Nephron progenitor cell (in vitro differentiated cells): Measurements from ENCODE around the gene CTAGE1.

Source experiments
- DNase-seq: peaks from one replicate; pipeline ENCODE4 v3.0.0; 2021
- H3K27ac Mint-ChIP-seq: 2 replicates; pipeline ENCODE4 v1.8.0; 2021; ENCODE audit warnings: mild to moderate bottlenecking, moderate library complexity, mixed read lengths
- H3K27me3 Mint-ChIP-seq: 2 replicates; pipeline ENCODE4 v1.8.0; 2021; ENCODE audit warnings: mild to moderate bottlenecking, low read depth, mixed read lengths; ENCODE audit not compliant: poor library complexity
- H3K36me3 Mint-ChIP-seq: 2 replicates; pipeline ENCODE4 v1.8.0; 2021; ENCODE audit warnings: low read depth, mixed read lengths
- H3K4me1 Mint-ChIP-seq: 2 replicates; pipeline ENCODE4 v1.8.0; 2021; ENCODE audit warnings: mixed read lengths
- H3K4me3 Mint-ChIP-seq: 2 replicates; pipeline ENCODE4 v1.8.0; 2021; ENCODE audit warnings: mild to moderate bottlenecking, moderate library complexity, mixed read lengths
- H3K9me3 Mint-ChIP-seq: 2 replicates; pipeline ENCODE4 v1.8.0; 2021; ENCODE audit warnings: mild to moderate bottlenecking, moderate library complexity, mixed read lengths
- CTCF ChIP-seq: fragments of 200-600 bp; sonication (generic); IDR thresholded peaks from 2 replicates; pipeline ENCODE4 v1.5.0; 2021; ENCODE audit warnings: antibody characterized with exemption

CTAGE1 gene

GRCh38 chr18:22422909-22423548, 5.3 kb upstream of the CTAGE1 start:
- no peak for DNase-seq
- Mint-ChIP-seq H3K4me1 (peaks cover 2% of the 10 kb centered on the region), H3K4me3 (no peak overlapping the region), H3K9me3 (peaks cover 16% of the 10 kb centered on the region), H3K36me3 (no peaks in the 10 kb centered on the region), H3K27ac (no peak overlapping the region), H3K27me3 (peaks cover 37% of the 10 kb centered on the region)
- TF ChIP-seq CTCF: no peak

DNA sequence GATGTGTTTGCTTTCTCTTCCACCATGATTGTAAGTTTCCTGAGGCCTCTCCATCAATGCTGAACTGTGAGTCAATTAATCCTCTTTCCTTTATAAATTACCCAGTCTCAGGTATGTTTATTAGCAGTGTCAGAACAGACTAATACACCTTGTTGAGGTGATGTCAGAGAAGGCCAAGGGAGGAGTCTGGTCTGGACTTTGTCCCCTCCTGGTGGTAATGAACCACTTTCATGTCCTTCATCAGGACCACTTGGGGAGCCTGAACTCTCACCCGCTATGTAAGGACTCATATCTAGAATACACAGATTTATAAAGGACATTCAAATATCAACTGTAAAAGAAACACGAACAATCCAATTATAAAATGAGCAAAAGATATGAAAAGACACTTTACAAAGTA, 2.9 kb upstream of the CTAGE1 start:
- DNase-seq: no peak
- no peaks in the 10 kb centered on the region for H3K4me1 Mint-ChIP-seq
- H3K9me3 Mint-ChIP-seq: peaks cover 32% of the 10 kb centered on the region
- no peak overlapping the region for H3K27ac Mint-ChIP-seq
- H3K4me3 Mint-ChIP-seq: no peak overlapping the region
- no peak for TF ChIP-seq CTCF
- no peaks in the 10 kb centered on the region for H3K36me3 Mint-ChIP-seq
- peaks cover 43% of the 10 kb centered on the region for H3K27me3 Mint-ChIP-seq

- DNase-seq: no peak
- peaks cover 4% of the 10 kb centered on the region for H3K4me1 Mint-ChIP-seq
- no peak overlapping the region for H3K4me3 Mint-ChIP-seq
- peaks cover 29% of the 10 kb centered on the region for H3K9me3 Mint-ChIP-seq
- no peak for TF ChIP-seq CTCF
- H3K27ac Mint-ChIP-seq: no peak overlapping the region
- H3K27me3 Mint-ChIP-seq: peaks cover 26% of the 10 kb centered on the region
- peaks cover 5% of the 10 kb centered on the region for H3K36me3 Mint-ChIP-seq
Measured at GRCh38 chr18:22412176-22412911, 5.4 kb downstream of the CTAGE1 start.

DNA sequence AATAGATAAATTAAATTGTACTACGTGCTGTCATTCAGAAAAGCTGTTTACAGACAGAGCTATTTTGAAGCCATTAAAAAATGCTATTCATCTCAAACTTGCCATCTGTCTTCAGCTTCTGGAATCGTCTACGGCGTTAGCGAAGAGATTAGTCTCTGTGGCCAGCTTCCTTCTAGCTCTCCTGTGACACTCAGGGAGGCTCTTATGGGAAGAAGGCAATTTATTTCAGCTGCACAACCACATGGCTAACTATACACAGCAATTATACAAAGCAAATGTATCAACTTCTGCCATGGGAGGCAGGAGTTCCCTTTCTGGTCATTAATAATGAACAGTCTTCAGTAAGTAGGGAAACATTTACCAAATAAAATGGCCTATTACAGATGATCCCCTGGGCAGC, 6.3 kb downstream of the CTAGE1 start:
- no peak for DNase-seq
- TF ChIP-seq CTCF: no peak
- Mint-ChIP-seq H3K4me1 (peaks cover 4% of the 10 kb centered on the region), H3K27ac (no peak overlapping the region), H3K4me3 (no peak overlapping the region), H3K27me3 (peaks cover 21% of the 10 kb centered on the region), H3K9me3 (peaks cover 21% of the 10 kb centered on the region), H3K36me3 (peaks cover 5% of the 10 kb centered on the region)

DNA sequence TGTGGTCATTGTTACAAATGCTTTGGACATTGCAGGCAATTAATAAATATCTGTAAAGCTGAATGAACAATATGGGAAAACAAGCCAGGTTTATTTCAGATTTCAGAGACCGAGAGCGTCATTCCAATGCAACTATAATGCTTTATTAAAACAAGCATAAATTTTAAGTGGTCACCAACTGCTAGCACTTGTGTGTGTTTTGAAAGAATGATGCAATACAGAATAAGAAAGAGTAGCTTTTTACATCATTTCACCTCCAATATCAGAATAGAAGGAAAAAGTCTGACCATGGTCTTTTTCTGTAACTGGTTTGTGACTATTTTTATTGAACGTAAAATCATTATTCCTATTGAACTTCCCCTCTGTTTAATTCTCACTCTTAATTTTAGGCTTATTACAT, 7.6 kb downstream of the CTAGE1 start:
- H3K27ac Mint-ChIP-seq: no peak overlapping the region
- no peak overlapping the region for H3K4me3 Mint-ChIP-seq
- H3K27me3 Mint-ChIP-seq: peaks cover 21% of the 10 kb centered on the region
- H3K36me3 Mint-ChIP-seq: peaks cover 5% of the 10 kb centered on the region
- H3K4me1 Mint-ChIP-seq: peaks cover 4% of the 10 kb centered on the region
- H3K9me3 Mint-ChIP-seq: peaks cover 25% of the 10 kb centered on the region
- no peak for TF ChIP-seq CTCF
- no peak for DNase-seq

- peaks cover 4% of the 10 kb centered on the region for H3K4me1 Mint-ChIP-seq
- H3K36me3 Mint-ChIP-seq: peaks cover 5% of the 10 kb centered on the region
- H3K4me3 Mint-ChIP-seq: no peak overlapping the region
- H3K27ac Mint-ChIP-seq: no peak overlapping the region
- DNase-seq: no peak
- H3K9me3 Mint-ChIP-seq: peaks cover 31% of the 10 kb centered on the region
- peaks cover 21% of the 10 kb centered on the region for H3K27me3 Mint-ChIP-seq
- TF ChIP-seq CTCF: no peak
Measured at GRCh38 chr18:22409445-22409844, 8.3 kb downstream of the CTAGE1 start.
